IMR-90 (cell line): ENCODE results near the gene ACAP1. TPM values are rescaled to one million over a fixed set of nuclear protein-coding genes. Genes with fewer than 3 reads are reported as not detected.

Source experiments
- BHLHE40 ChIP-seq: fragments of 150-350 bp; IDR thresholded peaks from 2 replicates; pipeline ENCODE4 v1.6.1; 2016; ENCODE audit warnings: mild to moderate bottlenecking, low read depth, low read length
- CEBPB ChIP-seq: IDR thresholded peaks from 2 replicates; pipeline ENCODE4 v1.6.1; 2012; ENCODE audit warnings: low read depth, low read length, improper control_type of control experiment
- RAD21 ChIP-seq: IDR thresholded peaks from 2 replicates; pipeline ENCODE4 v1.6.1; 2012; ENCODE audit warnings: low read length, improper control_type of control experiment
- RCOR1 ChIP-seq: IDR thresholded peaks from 2 replicates; pipeline ENCODE4 v1.6.1; 2012; ENCODE audit warnings: mild to moderate bottlenecking, low read length, improper control_type of control experiment; ENCODE audit not compliant: insufficient replicate concordance
- SMC3 ChIP-seq: fragments of 150-350 bp; IDR thresholded peaks from 2 replicates; pipeline ENCODE4 v1.6.1; 2016; ENCODE audit warnings: low read depth, mild to moderate bottlenecking, antibody characterized with exemption, low read length, moderate library complexity
- polyA plus RNA-seq, 3 experiments: library from polyadenylated mRNA; depleted of rRNA; stranded (reverse); fragments of >200 nt; gene quantifications; 2 replicates each; pipeline ENCODE4 v1.2.3, GENCODE V29; 2012; ENCODE audit warnings: low replicate concordance in 1 of 3
- total RNA-seq: library from RNA; depleted of rRNA; stranded (reverse); fragments of >200 nt; gene quantifications from 2 replicates; pipeline ENCODE4 v1.2.3, GENCODE V29; 2012
- TF ChIP-seq, protein P1 (sequence below): fragments of 150-350 bp; IDR thresholded peaks from 2 replicates; pipeline ENCODE4 v1.6.1; 2016; ENCODE audit warnings: low read depth, mild to moderate bottlenecking, low read length, moderate library complexity, borderline replicate concordance

The ACAP1 gene
- total and polyA plus RNA-seq, 2 of the 4 experiments (the other 2 are of a cell fraction), result under 0.01 to 2.1 TPM

DNA sequence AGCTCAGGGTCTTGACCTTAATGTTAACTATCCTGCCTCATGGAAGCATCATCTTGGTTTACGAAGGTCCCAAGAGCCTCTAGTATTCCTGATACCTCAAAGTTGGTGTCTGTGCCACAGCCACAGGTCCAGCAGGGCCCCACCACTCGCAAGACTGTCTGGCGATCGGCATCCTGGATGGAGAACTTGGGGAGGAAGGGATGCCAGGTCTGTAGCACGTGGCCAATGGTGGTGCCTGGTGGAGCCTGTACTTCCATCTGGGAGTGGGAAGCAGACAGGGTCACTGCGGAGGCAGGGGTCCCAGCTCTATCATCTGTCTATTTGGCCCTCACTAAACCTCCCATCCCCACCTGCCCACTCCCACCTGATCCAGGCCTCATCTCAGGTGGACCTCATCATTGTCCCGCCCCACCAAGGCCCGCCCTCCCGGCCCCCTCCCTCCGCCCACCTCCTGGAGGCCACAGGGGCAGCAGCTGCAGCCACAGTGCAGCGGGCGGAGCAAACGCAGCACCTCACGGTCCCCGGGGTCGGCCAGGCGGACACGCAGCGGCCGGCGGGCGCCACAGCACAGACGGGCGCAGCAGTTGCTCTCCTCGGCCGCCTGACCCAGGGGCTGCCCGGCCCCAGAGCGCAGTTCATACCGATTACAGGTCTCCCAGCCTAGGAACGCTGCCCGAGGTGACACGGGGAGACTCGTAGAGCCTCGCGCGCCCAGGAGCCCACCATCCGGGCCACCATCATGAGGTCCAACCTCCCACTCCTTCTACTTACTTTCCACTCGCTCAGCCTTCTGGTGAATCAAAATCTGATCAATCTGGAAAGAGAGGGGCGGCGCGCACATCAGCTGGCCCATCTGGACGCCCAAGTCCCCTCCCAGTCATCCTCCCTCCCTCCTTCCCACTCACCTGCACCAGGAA, 56.6 kb downstream of the ACAP1 start (continued):
- TF ChIP-seq, protein P1, sequence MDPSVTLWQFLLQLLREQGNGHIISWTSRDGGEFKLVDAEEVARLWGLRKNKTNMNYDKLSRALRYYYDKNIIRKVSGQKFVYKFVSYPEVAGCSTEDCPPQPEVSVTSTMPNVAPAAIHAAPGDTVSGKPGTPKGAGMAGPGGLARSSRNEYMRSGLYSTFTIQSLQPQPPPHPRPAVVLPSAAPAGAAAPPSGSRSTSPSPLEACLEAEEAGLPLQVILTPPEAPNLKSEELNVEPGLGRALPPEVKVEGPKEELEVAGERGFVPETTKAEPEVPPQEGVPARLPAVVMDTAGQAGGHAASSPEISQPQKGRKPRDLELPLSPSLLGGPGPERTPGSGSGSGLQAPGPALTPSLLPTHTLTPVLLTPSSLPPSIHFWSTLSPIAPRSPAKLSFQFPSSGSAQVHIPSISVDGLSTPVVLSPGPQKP, result no peak
- no peak for TF ChIP-seq BHLHE40
- TF ChIP-seq SMC3, result no peak
- TF ChIP-seq RCOR1, result no peak
- no peak for TF ChIP-seq RAD21
- no peak for TF ChIP-seq CEBPB
